DND-41 (cell line): ENCODE data around the gene RBM45.

Experiments
- CTCF ChIP-seq: IDR thresholded peaks from 2 replicates; pipeline ENCODE4 v1.5.1; 2012; ENCODE audit warnings: borderline replicate concordance, low read length, moderate library complexity, mild to moderate bottlenecking; ENCODE audit not compliant: poor library complexity, severe bottlenecking; ENCODE audit errors: extremely low read depth
- EZH2 ChIP-seq: IDR thresholded peaks from 3 replicates; pipeline ENCODE4 v1.6.1; 2012; ENCODE audit warnings: borderline replicate concordance, low read depth, mild to moderate bottlenecking, moderate library complexity, low read length, inconsistent platforms; ENCODE audit not compliant: severe bottlenecking

- no peak for TF ChIP-seq CTCF
- no peak for TF ChIP-seq EZH2
Measured at GRCh38 chr2:178111743-178112142, 494 bp upstream of the RBM45 start.
